HFFc6 (cell line): Measurements from ENCODE around the gene GNPAT. TPM values are rescaled to one million over a fixed set of nuclear protein-coding genes. Genes with fewer than 3 reads are reported as not detected.

ENCODE experiments used
- DNase-seq: peaks from one replicate; pipeline ENCODE4 v3.0.0-alpha.2; 2018
- H3K27ac Mint-ChIP-seq: 2 replicates; pipeline ENCODE4 v1.8.0; 2020; ENCODE audit warnings: mild to moderate bottlenecking, mixed read lengths
- H3K27me3 Mint-ChIP-seq: 2 replicates; pipeline ENCODE4 v1.8.0; 2021; ENCODE audit warnings: mild to moderate bottlenecking, moderate library complexity, mixed read lengths; ENCODE audit not compliant: insufficient read depth
- H3K36me3 Mint-ChIP-seq: 2 replicates; pipeline ENCODE4 v1.8.0; 2021; ENCODE audit warnings: low read depth, mixed read lengths
- H3K4me1 Mint-ChIP-seq: 2 replicates; pipeline ENCODE4 v1.8.0; 2020; ENCODE audit warnings: low read depth, mixed read lengths
- H3K4me3 Mint-ChIP-seq: 2 replicates; pipeline ENCODE4 v1.8.0; 2020; ENCODE audit warnings: mild to moderate bottlenecking, moderate library complexity, mixed read lengths
- H3K9me3 Mint-ChIP-seq: 2 replicates; pipeline ENCODE4 v1.8.0; 2020; ENCODE audit warnings: mild to moderate bottlenecking, mixed read lengths
- CTCF ChIP-seq: fragments of 200-600 bp; sonication (generic); IDR thresholded peaks from 2 replicates; pipeline ENCODE4 v1.5.0; 2021; ENCODE audit warnings: antibody characterized with exemption, mild to moderate bottlenecking
- long read RNA-seq: library from polyadenylated mRNA; unstranded; transcript quantifications from one replicate; pipeline ENCODE4 v2.0.0, GENCODE V29; 2019
- total RNA-seq, 6 experiments: library from RNA; stranded (reverse); fragmentation: NEBNext Ultra II Directional; extraction: Animal tissue kit (Norgen Biotek cat#: 25700); gene quantifications; 2 replicates in 1 of 6; 3 replicates in 5 of 6; pipeline ENCODE4 v1.2.3, GENCODE V29; 2021

GNPAT gene
- 10 to 100 TPM; 32.5 to 37.2 (median 34.8) TPM for total RNA-seq
- long read RNA-seq, transcript GNPAT-201 (16 exons, 2,643 nt): major isoform, 53 of 73 reads
- long read RNA-seq, partial matches to known transcripts: 11 of 73 reads
- long read RNA-seq, other reads (novel, unspliced or antisense): 9 of 73 reads

- peaks cover 1% of the 10 kb centered on the region; the same call in 1 of the 2 replicates for H3K27me3 Mint-ChIP-seq
- H3K4me3 Mint-ChIP-seq: peak within 1 kb of the TSS; percentile 99
- DNase-seq: peak; percentile 79
- peak within 1 kb of the TSS; percentile 96 for H3K27ac Mint-ChIP-seq
- peaks cover 20% of the 10 kb centered on the region for H3K36me3 Mint-ChIP-seq
- TF ChIP-seq CTCF: no peak
- H3K4me1 Mint-ChIP-seq: peaks cover 39% of the 10 kb centered on the region
- H3K9me3 Mint-ChIP-seq: no peaks in the 10 kb centered on the region
These were observed at the start of gene GNPAT for GRCh38 chr1:231240883-231241735. Gene GNPAT, plus strand, starts transcription at chr1:231241212. Its CDS starts 167 bp downstream, at chr1:231241379.

- Mint-ChIP-seq H3K36me3 (no peaks in the 10 kb centered on the region; the same call in 1 of the 2 replicates), H3K27ac (no peak overlapping the region), H3K9me3 (peaks cover 6% of the 10 kb centered on the region; the same call in 1 of the 2 replicates), H3K4me3 (no peak overlapping the region), H3K4me1 (no peaks in the 10 kb centered on the region), H3K27me3 (peaks cover 18% of the 10 kb centered on the region)
- DNase-seq: no peak
- TF ChIP-seq CTCF: no peak
These were observed 48.3 kb upstream of the GNPAT start for GRCh38 chr1:231192620-231193163.

- Mint-ChIP-seq H3K9me3 (peaks cover 6% of the 10 kb centered on the region; the same call in 1 of the 2 replicates), H3K4me1 (no peaks in the 10 kb centered on the region), H3K27me3 (peaks cover 13% of the 10 kb centered on the region), H3K27ac (no peak overlapping the region), H3K36me3 (no peaks in the 10 kb centered on the region; the same call in 1 of the 2 replicates), H3K4me3 (no peak overlapping the region)
- TF ChIP-seq CTCF: no peak
- no peak for DNase-seq
These were observed 47.2 kb upstream of the GNPAT start for GRCh38 chr1:231193710-231194340.

- no peaks in the 10 kb centered on the region for H3K4me1 Mint-ChIP-seq
- no peak for DNase-seq
- no peak overlapping the region for H3K27ac Mint-ChIP-seq
- H3K27me3 Mint-ChIP-seq: peaks cover 16% of the 10 kb centered on the region
- H3K36me3 Mint-ChIP-seq: no peaks in the 10 kb centered on the region; the same call in 1 of the 2 replicates
- TF ChIP-seq CTCF: no peak
- H3K9me3 Mint-ChIP-seq: peaks cover 6% of the 10 kb centered on the region; the same call in 1 of the 2 replicates
- no peak overlapping the region for H3K4me3 Mint-ChIP-seq
These were observed 46.6 kb upstream of the GNPAT start for GRCh38 chr1:231194476-231194842.

GRCh38 chr1:231194843-231195516 is 46.0 kb upstream of the GNPAT start:
- no peaks in the 10 kb centered on the region for H3K4me1 Mint-ChIP-seq

More at GRCh38 chr1:231194843-231195516, 46.0 kb upstream of the GNPAT start:
- H3K27me3 Mint-ChIP-seq: peaks cover 16% of the 10 kb centered on the region
- no peak for TF ChIP-seq CTCF
- no peak for DNase-seq
- H3K9me3 Mint-ChIP-seq: peaks cover 1% of the 10 kb centered on the region; the same call in 1 of the 2 replicates
- no peak overlapping the region for H3K27ac Mint-ChIP-seq
- H3K4me3 Mint-ChIP-seq: no peak overlapping the region
- H3K36me3 Mint-ChIP-seq: no peaks in the 10 kb centered on the region; the same call in 1 of the 2 replicates
